SU-DHL-6 (cell line): Measurements from ENCODE around the gene CCNY.

Experiments used
- H2AFZ ChIP-seq: fragments of 200-600 bp; sonication (generic); 2 replicates; pipeline ENCODE4 v1.6.1; 2014; ENCODE audit warnings: low read depth, mild to moderate bottlenecking, moderate library complexity, mixed read lengths, antibody characterized with exemption, low read length; ENCODE audit not compliant: severe bottlenecking
- H3F3A ChIP-seq: fragments of 200-600 bp; shearing (Covaris generic); 2 replicates; pipeline ENCODE4 v1.6.0; 2016; ENCODE audit warnings: antibody characterized with exemption, mild to moderate bottlenecking; ENCODE audit not compliant: insufficient read depth
- H3K27ac ChIP-seq: fragments of 200-600 bp; sonication (generic); 2 replicates; pipeline ENCODE4 v1.5.1; 2016; ENCODE audit warnings: low read depth, mild to moderate bottlenecking, low read length, moderate library complexity, mixed read lengths
- H3K27me3 ChIP-seq: fragments of 200-600 bp; sonication (generic), shearing (Covaris generic); 2 replicates; pipeline ENCODE4 v1.6.0; 2014; ENCODE audit warnings: mild to moderate bottlenecking, low read length
- H3K36me3 ChIP-seq: fragments of 200-600 bp; sonication (generic); 2 replicates; pipeline ENCODE4 v1.6.1; 2014; ENCODE audit warnings: mild to moderate bottlenecking, low read length, mixed read lengths
- H3K4me2 ChIP-seq: fragments of 300-600, 200-600 bp; shearing (Covaris generic), sonication (generic); 2 replicates; pipeline ENCODE4 v1.6.0; 2014; ENCODE audit warnings: low read length, low read depth, mild to moderate bottlenecking; ENCODE audit not compliant: poor library complexity, severe bottlenecking
- H3K4me3 ChIP-seq: fragments of 200-600 bp; sonication (generic); 2 replicates; pipeline ENCODE4 v1.5.1; 2014; ENCODE audit warnings: antibody characterized with exemption, low read length, mild to moderate bottlenecking, mixed read lengths; ENCODE audit not compliant: insufficient read depth, poor library complexity, severe bottlenecking
- H3K79me2 ChIP-seq: fragments of 200-600 bp; sonication (generic); 2 replicates; pipeline ENCODE4 v1.6.1; 2014; ENCODE audit warnings: mild to moderate bottlenecking, low read length, moderate library complexity; ENCODE audit not compliant: insufficient read depth
- H3K9ac ChIP-seq: fragments of 200-600 bp; sonication (generic); 2 replicates; pipeline ENCODE4 v1.7.0; 2014; ENCODE audit warnings: mild to moderate bottlenecking, low read length
- H3K9me2 ChIP-seq: fragments of 200-600 bp; sonication (generic); replicated peaks from 2 replicates; pipeline ENCODE4 v1.6.1; 2014; ENCODE audit warnings: low read length; ENCODE audit not compliant: insufficient read depth
- H3K9me3 ChIP-seq: fragments of 200-600 bp; sonication (generic); 2 replicates; pipeline ENCODE4 v1.6.1; 2014; ENCODE audit warnings: low read length, mixed read lengths; ENCODE audit not compliant: insufficient read depth
- H4K20me1 ChIP-seq: fragments of 200-600 bp; sonication (generic); 2 replicates; pipeline ENCODE4 v1.6.1; 2014; ENCODE audit warnings: low read depth, mild to moderate bottlenecking, antibody characterized with exemption, low read length, moderate library complexity, mixed read lengths
- CTCF ChIP-seq: fragments of 200-600 bp; sonication (generic); IDR thresholded peaks from one replicate; pipeline ENCODE4 v1.5.1; 2017; ENCODE audit warnings: antibody characterized with exemption, mild to moderate bottlenecking, low read length, moderate library complexity; ENCODE audit not compliant: insufficient read depth, poor library complexity, severe bottlenecking
- EZH2phosphoT487 ChIP-seq: fragments of 200-600 bp; sonication (generic), shearing (Covaris generic); conservative IDR thresholded peaks from 2 replicates; pipeline ENCODE4 v1.6.1; 2018; ENCODE audit warnings: mild to moderate bottlenecking, antibody characterized with exemption, low read length, moderate library complexity, mixed read lengths

Gene CCNY

GRCh38 chr10:35420044-35420443 lies 83.7 kb downstream of the CCNY start:
- Histone ChIP-seq H3K27ac (no peak overlapping the region), H2AFZ (no peak overlapping the region), H3F3A (no peaks in the 10 kb centered on the region), H4K20me1 (peaks cover 3% of the 10 kb centered on the region; the same call in 1 of the 2 replicates), H3K79me2 (no peaks in the 10 kb centered on the region), H3K9me3 (no peaks in the 10 kb centered on the region), H3K4me3 (no peak overlapping the region), H3K9ac (no peak overlapping the region), H3K27me3 (no peaks in the 10 kb centered on the region), H3K36me3 (no peaks in the 10 kb centered on the region), H3K9me2 (no peaks in the 10 kb centered on the region), H3K4me2 (no peak overlapping the region)
- TF ChIP-seq EZH2phosphoT487 = no peak
- TF ChIP-seq CTCF = no peak

GRCh38 chr10:35420827-35421552 lies 84.7 kb downstream of the CCNY start:
- Histone ChIP-seq H3K27ac (no peak overlapping the region), H4K20me1 (peaks cover 4% of the 10 kb centered on the region; the same call in 1 of the 2 replicates), H3K79me2 (no peaks in the 10 kb centered on the region)

GRCh38 chr10:35421553-35422178 lies 85.4 kb downstream of the CCNY start:
- no peaks in the 10 kb centered on the region for H3K36me3 ChIP-seq
- no peak overlapping the region for H3K27ac ChIP-seq
- H3F3A ChIP-seq = no peaks in the 10 kb centered on the region
- no peak overlapping the region for H3K9ac ChIP-seq
- 0 out of 2 replicates have a peak, but pooled peaks cover 7% of the 10 kb centered on the region for H4K20me1 ChIP-seq
- TF ChIP-seq EZH2phosphoT487 = no peak
- no peak for TF ChIP-seq CTCF
- no peak overlapping the region for H3K4me3 ChIP-seq
- H3K79me2 ChIP-seq = no peaks in the 10 kb centered on the region
- H3K4me2 ChIP-seq = no peak overlapping the region
- H3K9me2 ChIP-seq = no peaks in the 10 kb centered on the region
- H3K9me3 ChIP-seq = no peaks in the 10 kb centered on the region
- H2AFZ ChIP-seq = no peak overlapping the region
- no peaks in the 10 kb centered on the region for H3K27me3 ChIP-seq

More at GRCh38 chr10:35420827-35421552, 84.7 kb downstream of the CCNY start:
- TF ChIP-seq EZH2phosphoT487 = no peak
- TF ChIP-seq CTCF = no peak
- Histone ChIP-seq H3K4me2 (no peak overlapping the region), H3K27me3 (no peaks in the 10 kb centered on the region), H3K9me2 (no peaks in the 10 kb centered on the region), H3K4me3 (no peak overlapping the region), H2AFZ (no peak overlapping the region), H3F3A (no peaks in the 10 kb centered on the region), H3K9ac (no peak overlapping the region), H3K9me3 (no peaks in the 10 kb centered on the region), H3K36me3 (no peaks in the 10 kb centered on the region)
